ENCODE data around the gene MEIOSIN. TPM values are rescaled to one million over a fixed set of nuclear protein-coding genes. Genes with fewer than 3 reads are reported as not detected.
A peak's percentile ranks its signal among the peaks of the same experiment; 100 is the strongest.

MEIOSIN gene
- total and polyA plus RNA-seq, 9 of the 15 experiments (the other 6 are each of a cell fraction or from before 2014, with no cell fraction given), result 0.06 to 2.0 (median 0.76) TPM

DNA sequence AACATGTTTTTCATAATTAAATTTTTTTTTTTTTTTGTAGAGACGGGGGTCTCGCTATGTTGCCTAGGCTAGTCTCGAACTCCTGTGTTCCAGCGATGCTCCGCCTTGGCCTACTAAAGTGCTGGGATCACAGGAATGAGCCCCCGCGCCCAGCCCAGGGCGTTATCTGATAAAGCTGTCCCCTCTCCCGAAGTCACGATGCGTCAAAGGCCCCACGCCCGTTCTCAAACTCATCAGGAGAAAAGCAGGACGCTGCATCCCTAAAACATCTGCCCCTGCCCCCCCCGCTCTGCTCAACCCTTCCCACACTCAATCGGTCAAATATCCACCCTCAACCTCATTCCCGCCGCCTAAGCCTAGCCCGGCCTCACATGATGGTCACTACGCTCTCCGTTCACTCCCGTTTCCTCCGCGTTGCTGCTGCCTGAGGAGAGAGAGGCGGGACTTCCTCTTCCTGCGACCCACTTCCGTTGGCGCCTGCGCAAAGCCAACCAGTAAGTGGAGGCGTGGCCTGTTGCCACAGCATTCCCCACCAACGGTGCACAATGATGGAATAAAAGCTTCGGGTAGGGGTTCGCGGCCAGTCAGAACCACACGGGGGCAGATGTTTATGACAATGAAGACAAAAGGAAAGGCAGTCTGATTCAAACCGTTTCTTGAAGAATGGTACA is 41.6 kb upstream of the MEIOSIN start, which contains the start of gene SNRPD2 (continued):
- TF ChIP-seq CXXC5 (CRISPR knock-in tag; IDR thresholded peaks at IDR 0.05) (peak; percentile 68), CHD4 (IDR thresholded peaks at IDR 0.05; ENCODE audit: insufficient read depth, insufficient replicate concordance, low read depth, low read length, poor library complexity, severe bottlenecking) (no peak), RERE (CRISPR knock-in tag; IDR thresholded peaks at IDR 0.05; ENCODE audit: borderline replicate concordance) (no peak), CCNT2 (IDR thresholded peaks at IDR 0.05; ENCODE audit: borderline replicate concordance, extremely low read depth, insufficient read length, low read depth, low read length) (no peak), TFAP4 (CRISPR knock-in tag; IDR thresholded peaks at IDR 0.05; ENCODE audit: borderline replicate concordance) (peak; percentile 43), PTBP1 (IDR thresholded peaks at IDR 0.05; ENCODE audit: low read depth, low read length) (no peak), HINFP (tag; conservative IDR thresholded peaks at IDR 0.05; ENCODE audit: low read depth) (no peak), POLR2B (IDR thresholded peaks at IDR 0.05; ENCODE audit: low read depth, partially characterized antibody) (peak; percentile 98), NFYB (IDR thresholded peaks at IDR 0.05; ENCODE audit: extremely low read depth, insufficient read length) (no peak), KAT2B (IDR thresholded peaks at IDR 0.05; ENCODE audit: low read depth, low read length) (no peak), NONO (IDR thresholded peaks at IDR 0.05; ENCODE audit: low read depth in 2 of 2, low read length in 1 of 2) (no peak), ZNF133 (CRISPR knock-in tag; IDR thresholded peaks at IDR 0.05) (no peak), MCM7 (IDR thresholded peaks at IDR 0.05) (no peak), EGR1 (conservative IDR thresholded peaks at IDR 0.05) (peak; percentile 37), XRCC5 (IDR thresholded peaks at IDR 0.05; ENCODE audit: low read depth, low read length) (peak; percentile 57; the same call in 1 of the 2 replicates), GTF2E2 (tag; IDR thresholded peaks at IDR 0.05) (no peak; the same call in 1 of the 2 replicates)
- TF ChIP-seq, protein P1, sequence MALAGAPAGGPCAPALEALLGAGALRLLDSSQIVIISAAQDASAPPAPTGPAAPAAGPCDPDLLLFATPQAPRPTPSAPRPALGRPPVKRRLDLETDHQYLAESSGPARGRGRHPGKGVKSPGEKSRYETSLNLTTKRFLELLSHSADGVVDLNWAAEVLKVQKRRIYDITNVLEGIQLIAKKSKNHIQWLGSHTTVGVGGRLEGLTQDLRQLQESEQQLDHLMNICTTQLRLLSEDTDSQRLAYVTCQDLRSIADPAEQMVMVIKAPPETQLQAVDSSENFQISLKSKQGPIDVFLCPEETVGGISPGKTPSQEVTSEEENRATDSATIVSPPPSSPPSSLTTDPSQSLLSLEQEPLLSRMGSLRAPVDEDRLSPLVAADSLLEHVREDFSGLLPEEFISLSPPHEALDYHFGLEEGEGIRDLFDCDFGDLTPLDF (CRISPR knock-in tag; IDR thresholded peaks at IDR 0.05), result peak; percentile 86
